NCI-H1105 (cell line): Measurements from ENCODE around the gene DGKQ.
"Not testable (repeated sequence)": the region's sequence is repeated elsewhere in the genome, so short reads cannot be mapped to it uniquely, and the experiment has no call there.

Source experiments
- DNase-seq: peaks from one replicate; lab custom pipeline; 2025; lab: John Stamatoyannopoulos, UW

Gene DGKQ

DNA sequence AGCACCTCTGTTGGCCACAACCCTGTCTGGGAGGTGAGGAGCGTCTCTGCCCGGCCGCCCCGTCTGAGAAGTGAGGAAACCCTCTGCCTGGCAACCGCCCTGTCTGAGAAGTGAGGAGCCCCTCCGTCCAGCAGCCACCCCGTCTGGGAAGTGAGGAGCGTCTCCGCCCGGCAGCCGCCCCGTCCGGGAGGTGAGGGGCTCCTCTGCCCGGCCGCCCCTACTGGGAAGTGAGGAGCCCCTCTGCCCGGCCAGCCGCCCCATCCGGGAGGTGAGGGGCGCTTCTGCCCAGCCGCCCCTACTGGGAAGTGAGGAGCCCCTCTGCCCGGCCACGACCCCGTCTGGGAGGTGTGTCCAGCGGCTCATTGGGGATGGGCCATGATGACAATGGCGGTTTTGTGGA lies 2.6 kb upstream of the DGKQ start:
- not testable (repeated sequence) for DNase-seq

DNA sequence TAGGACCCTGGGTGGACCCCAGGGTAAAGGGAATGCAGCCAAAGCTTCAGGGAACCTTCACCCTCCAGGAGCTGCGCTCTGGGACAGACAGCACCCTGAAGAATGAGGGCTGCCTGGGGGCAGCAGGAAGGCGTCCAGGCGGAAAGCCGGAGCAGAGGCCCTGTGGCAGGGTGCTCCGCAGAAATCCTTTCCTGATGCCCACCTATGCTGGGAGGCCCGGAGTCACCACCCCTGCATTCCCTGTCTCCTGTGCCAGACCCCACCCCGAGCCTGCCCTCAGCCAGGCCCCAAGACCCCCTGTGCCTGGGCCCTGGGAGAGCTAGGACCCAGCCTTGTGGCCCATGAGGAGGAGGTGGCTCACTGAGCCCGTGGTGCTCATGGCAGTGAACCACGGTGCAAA lies 1.3 kb upstream of the DGKQ start:
- no peak for DNase-seq

DNA sequence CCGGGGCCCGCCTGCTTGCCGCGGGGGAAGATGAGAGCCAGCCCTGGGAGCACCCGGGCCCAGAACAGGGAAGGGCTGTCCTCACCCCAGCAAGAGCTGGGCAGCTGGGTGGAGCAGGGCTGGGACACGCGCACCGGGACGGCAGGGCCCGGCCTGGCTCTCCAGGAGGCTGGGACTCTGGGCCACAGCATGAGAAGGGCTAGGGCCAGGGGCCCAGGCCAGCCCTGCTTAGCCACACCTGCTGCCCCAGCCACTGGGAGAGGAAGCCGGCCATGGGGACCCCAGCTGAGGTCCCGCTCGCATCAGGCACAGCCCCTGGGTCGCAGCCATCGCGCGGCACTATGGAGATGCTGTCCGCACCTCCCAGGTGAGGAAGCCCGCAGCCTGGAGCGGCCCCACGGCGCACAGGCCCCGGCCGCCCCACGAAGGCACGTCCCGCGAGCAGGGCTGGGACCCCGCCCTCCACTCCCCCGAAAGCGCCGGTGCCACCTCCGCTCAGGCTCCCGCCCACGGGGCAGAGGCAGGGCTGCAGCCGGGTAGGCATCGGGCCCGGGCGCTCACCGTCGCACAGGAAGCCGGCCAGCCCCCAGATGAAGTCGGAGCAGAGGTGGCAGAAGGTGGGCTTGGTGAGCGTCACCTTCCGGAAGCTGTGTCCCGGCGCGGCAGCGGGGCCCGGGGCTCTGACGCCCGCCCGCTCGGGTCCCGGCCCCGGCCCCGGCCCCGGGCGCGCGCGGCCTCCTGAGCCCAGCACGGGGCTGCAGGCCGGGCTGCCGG lies 531 bp downstream of the DGKQ start:
- no peak for DNase-seq

DNA sequence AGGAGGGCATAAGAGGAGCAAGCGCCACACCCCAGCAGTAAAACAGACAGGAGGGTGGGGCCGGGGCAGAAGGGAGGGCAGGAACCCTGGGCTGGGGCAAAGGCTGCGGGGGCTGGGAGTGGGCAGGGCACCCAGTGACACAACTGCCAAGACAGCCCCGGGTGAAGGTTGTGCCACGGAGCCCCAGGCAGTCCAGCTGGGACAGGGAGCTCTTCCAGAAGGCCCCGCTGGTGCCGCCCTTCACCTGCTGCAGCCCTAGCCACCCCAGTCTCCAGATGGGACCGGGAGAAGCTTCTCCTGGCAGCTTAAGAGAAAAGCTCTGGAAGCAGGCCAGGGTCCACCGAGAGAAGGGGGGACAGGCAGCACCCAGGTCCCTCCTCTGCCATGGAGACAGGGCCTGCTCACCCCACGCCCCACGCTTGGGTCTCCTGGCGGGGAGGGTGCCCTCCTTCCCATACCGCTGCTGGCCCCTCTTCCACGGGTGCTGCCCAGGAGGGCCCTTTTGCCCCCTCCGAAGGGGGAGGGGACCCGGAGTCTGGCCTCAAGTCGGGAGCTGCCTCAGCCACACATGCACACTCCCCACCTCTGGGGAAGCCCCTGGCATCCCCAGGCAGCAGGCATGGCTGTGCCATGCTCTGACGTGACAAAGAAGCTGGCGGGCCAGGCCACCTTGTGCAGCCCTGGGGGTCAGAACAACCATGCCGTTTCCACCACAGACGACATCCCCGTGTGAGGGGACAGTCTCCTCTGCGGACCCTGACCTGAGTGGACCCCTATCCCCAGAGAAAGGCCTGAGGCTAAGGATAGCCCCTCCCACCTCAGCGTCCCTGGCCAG lies 1.5 kb downstream of the DGKQ start:
- no peak for DNase-seq

DNA sequence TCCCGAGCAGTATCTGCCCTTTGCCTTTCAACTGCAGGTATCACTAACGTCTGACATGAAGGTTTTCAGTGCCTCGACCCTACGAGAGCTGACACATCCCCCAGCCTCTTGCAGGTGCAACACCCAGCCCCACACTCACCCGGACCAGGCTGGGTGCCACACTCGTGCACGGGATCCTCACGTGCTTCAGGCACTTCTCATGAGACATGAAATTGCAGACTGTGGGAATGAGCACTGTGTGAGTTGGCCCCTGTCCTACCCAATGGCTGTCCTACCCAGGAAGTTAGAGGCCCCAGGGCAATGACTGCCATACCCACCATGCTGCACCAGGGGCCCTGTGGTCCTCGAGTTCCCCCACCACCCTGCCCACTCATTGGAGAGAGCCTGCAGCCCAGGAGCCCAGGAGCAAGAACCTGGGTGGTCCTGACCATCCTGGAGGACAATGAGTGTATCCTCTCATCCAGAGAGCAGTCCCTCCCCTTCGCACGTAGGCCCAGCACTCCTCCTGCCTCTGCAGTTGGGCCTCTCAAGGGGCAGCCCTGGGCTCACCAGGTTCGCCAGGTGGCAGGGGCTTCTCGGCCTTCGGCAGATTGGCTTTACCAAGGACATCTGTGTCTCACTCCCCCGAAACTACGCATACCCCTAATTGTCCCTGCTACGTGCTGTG lies 2.4 kb downstream of the DGKQ start:
- DNase-seq = no peak

DNA sequence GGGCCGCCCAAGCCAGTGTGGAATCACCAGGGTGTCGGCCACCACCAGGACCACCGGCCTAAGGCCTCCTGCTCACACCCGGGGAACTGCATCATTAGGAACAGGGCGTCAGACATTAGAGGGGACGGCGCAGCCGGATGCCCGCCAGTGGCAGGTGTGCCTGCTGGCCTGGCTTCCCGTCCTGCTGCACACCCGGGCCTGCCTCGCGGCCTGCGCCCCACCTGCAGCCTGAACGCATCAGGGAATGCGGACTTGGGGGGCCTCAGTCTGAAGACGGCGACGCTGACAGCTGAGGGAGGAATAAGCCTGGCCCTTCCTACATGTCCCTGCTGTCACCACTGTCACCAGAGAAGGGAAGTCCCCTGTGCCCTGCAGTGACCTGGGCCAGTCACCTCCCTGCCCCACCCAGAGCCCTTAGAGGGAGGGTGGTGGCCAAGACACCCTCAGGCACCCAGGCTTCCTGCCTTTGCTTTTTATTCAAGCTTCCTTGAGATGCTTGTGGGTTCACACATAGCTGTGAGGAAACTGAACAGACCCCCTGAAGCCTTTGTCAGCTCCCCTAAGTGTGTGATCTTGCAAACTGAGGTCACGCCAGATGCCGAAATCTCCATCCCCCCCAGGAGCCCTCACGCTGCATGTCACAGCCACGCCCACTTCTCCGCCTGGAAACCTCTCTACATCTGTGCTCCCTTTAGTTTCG lies 3.2 kb downstream of the DGKQ start:
- DNase-seq = no peak

DNA sequence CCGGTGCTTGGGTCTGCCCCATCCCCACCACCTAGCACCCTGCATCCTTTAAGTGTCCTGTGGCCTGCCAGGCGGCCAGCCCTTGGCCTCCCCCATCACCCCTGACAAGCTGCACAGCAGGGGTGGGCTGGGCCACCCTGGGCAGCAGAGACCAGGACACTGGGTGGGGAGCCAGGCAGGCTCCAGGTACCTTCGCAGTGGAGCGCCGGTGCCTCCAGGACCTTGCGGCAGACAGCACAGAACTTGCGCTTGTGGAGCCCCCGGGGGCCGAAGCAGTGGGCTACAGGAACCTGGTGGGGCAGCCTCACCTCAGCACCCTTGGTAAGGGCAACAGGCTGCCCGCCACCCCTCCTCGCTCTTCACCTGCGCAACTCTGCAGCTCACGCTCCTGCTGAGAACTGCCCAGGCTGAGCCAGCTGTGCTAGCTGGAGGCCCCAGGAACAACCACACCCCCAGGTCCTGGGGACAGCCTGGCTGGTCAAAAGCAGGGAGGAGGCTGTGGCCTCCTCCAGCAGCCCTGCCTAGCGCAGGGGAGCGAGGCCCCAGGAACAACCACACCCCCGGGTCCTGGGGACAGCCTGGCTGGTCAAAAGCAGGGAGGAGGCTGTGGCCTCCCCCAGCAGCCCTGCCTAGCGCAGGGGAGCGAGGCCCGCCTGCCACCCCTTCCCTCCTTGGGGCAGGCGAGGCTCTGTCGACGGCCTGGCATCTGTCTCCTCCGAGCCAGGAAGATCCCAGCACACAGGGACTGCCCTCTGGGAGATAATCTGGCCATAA lies 4.6 kb downstream of the DGKQ start:
- DNase-seq = no peak

DNA sequence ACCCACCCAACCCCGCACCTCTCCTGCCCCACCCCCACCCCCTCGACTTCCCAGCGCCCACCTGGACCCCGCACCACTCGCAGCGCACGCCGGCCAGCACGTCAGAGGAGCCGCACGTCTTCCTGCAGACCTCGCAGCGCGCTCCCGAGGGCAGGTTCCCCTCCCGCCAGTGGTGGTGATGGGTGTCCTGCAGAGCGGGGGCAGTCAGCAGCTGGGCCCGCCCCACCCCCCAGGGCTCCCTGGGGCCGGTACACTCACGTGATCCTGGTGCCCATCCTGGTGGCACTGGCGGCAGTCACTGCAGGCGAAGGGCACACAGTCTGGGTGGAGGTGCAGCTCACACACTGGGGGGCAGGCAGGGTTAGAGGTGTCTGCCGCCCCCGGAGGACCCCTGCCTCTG lies 5.1 kb downstream of the DGKQ start:
- no peak for DNase-seq

DNA sequence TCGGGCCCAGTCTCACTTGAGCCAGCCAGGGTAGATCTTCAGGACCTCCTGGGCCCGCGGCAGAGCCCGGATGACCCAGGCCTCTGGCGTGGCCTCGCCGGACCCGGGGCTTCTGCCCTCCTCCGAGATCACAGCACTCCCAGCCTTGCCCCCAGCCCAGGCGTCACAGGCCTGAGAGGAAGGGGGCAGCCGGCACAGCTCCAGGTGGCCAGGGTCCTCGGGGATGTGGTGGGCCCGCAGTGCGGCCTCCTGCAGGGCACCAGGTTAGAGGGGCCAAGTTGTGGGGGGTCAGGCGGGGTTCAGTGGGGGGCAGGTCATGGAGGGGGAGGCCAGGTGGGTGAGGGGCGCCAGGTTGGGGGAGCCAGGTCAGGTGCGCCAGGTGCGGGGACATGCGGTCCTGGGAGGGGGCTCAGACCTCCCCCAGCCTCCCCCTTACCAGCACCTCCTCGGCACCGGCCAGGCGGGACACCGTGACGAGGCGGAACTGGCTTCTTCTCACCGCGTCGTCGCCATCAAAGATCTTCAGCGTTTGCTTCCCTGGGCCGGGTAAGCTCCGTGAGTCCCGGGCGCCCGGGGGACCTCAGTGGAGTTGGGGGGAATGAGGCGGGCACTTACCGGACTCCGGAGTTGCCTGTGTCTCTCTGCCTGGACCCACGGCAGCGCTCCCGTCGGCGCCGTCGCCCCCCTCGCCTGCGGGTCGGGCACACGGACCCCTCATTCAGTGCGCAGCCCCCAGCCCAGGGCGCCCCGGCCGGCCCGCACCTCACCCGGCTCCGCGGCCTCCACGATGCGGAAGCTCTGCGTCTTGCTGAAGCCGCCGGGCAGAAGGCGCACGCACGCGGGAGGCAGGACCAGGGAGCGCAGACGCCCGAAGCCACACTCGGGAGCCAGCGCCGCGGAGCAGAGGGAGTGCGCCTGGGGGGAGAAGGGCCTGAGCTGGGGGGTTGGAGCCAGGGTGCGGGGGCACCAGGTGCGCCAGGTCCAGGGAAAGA lies 6.0 kb downstream of the DGKQ start:
- DNase-seq = no peak

DNA sequence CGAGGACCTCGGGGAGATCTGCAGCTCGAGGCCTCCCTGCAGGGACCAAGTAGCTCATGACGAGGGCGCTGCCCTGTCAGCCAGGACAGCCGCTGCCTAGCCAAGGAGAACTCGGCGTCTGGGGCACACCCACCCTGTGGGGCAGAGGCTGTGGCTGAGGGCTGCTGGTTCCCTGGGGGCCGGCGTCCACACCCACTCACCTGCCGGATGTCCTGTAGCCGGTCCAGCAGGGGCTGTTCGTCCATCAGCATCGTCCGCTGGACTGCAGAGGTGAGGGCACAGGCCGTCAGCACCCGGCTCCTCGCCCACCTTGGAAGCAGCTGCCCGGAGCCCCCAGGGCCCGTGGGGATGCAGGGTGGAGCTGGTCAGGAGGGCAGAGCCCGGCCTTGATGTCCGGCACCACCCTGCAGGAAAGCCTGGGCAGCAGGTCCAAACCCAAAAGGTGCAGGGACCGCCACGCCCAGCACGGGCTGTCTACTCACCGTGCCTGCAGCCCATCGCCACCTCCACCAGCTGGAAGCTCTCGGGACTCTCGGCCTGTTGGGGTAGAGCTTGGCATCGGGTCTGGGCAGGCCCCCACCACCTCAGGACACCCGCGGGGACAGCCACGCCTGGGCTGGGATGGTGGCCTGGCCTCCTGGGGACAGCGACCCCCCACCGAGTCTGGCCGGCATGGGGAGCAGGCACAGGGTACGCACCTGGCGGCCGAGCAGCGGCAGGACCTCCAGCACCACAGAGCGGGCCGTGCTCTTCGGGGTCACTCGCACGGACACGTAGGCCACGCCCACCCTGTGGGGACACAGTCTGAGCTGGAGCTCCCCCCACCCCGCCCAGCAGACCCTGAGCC lies 6.9 kb downstream of the DGKQ start:
- DNase-seq = no peak

DNA sequence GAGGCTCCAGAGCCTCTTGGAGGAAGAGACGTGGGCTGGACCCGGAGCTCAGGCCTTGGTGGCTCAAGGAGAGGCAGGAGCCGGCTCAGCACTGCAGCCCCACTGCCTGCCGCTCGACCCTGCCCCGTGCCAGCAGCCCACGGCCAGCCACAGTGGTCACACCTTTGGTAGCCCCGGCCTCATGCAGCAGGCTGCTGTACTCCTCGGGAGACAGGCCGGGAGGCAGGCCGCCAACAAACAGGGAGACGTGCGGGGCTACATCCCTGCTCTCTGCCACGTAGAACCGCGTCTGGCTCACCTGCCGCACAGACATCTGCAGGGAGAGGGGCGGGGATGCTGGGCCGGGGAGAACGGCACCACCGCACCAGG lies 7.6 kb downstream of the DGKQ start:
- no peak for DNase-seq

DNA sequence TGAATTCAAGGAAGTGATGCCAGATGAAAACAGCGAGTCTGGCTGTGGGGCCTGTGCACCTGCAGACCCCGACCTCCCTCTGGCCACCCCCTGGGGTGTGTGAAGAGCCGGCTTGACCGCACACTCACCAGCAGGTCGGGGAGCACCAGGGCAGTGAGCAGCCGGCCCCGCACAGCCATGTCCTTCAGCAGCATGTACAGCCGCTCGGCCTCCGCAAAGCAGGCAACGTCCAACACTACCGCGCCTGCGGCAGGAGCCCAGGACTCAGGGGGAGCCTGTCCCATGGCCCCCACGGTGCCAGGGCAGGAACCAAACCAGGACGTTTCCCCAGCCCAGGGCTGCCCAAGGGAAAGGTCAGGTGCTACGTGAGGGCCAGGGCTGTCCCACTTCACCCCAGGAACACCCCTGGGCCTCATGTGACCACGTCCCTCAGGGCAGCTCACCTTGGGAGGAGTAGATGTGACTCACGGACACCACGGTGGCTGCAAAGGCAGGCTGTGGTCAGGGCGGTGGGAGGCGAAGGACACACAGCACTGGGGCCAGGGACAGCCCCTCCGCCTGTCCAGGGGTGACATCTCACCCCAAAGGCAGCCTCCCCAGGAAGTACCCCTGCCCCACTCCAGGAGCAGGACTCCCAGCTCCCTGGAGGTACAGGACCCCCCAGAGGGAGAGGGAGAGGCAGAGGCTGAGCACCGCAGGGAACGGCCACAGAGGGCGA lies 8.2 kb downstream of the DGKQ start:
- DNase-seq = no peak

DNA sequence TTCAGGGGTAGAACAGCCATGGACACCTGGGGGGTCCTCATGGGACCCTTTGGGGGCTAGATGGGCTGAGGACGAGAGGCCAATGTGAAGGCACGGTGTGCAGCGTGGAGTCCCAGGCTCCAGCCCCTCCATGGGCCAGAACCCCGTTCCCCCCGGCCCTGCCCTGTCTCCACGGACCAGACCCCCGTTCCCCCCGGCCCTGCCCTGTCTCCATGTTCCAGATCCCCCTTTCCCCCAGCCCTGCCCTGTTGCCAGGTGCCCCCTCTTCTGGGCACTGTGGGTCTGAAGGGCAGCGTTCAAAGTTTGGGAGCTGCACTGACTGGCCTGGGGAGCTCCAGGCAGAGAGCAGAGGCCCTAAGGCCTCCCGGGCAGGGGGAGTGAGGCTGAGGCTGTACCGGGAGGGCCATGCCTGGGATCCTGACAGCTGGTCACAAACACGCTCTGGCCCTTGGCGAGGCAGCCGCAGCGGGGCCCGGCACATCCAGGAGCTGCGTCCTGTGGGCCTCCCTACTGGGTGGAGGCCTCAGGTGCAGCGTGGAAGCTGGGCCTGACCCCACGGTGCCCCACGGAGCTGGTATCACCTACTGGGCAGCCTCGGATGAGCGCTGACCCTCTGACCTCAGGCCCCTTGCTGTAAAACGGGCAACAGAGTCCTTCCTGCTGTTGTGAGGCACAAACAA lies 8.9 kb downstream of the DGKQ start:
- DNase-seq = no peak

DNA sequence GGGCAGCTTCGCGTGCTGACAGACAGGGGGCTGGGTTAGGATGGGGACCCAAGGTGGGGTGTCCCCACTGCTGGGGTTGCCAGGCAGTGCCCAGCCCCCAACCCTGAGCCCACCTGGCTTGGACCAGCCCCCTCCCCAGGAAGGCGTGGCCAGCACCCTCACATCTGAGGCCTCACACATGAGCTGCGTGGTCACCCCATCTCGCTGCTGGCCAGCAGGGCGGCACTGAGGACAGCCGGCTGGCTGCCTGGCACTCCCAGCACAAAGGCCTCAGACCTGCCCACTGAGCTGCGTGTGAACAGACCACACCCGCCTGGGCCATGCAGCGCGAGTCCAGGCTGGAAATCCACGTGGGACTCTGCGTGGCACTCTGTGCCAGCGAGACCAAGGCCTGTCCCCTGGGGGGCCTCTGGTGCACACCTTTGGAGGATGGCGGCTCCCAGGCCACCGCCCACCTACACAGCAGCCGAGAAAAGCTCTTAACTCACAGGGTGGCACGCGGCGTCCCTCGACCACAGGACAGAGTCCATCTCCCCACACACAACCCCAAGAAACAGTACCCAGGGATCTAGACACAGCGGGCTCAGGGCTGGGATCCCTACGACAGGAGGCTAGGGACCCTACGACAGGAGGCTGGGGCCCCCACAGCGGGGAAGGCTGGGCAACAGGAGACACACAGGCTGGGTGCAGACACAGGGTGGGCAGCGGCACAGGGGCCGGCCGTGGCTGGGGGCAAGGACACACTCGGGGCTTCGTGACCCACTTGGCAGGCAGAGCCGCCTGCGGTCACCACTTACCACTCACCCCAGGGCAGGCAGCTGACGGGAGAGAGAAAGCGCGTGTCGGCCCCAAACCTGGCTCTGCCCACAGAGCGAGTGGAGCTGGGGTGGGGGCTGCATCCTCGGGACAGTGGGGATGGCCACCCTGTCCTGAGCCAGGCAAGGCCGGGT lies 9.8 kb downstream of the DGKQ start:
- DNase-seq = no peak

DNA sequence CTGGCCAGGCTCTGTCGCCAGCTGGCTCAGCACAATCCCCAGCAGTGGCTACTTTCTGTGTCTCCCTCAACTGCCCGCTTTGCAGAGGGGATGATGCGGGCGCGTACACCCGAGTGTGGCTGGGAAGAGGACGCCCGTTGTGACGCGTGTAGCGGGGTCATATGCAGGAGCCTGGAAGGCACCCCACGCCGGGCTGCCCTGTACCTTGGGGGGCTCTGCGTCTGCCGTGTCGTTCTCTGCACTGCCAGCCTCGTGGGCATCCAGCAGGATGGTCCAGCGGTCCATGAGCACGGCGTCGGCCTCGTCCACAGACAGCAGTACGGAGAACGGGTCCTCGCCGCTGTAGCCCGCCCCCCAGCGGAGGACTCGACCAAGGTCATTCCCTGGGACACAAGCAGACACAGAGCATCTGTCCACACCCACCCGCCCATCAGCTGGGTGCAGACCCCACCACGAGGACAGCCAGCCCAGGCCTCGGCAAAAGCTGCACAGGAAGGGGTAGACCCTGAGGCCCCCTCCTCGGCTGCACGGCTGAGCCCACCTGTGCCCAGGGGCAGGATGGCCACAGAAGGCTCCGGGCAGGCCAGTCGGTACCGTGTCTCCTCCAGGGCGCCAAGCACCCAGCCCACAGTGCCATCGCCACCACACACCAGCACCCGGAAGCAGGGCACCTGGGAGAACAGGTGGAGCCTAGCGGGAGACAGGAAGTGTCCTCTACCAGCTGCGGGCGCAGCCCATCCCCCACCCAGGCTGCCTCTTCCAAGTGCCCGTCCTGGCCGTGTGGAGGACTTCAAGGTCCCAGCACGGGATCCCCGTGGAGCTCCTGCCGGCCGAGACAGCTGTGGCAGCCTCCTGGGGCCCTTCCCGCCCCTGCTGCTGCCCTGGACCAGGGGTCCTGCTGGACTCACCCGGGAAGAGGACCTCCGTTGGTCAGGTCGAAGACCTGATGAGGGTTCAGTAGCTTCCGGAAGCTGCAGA lies 10.8 kb downstream of the DGKQ start:
- no peak for DNase-seq
